OCI-LY7 (cell line): ENCODE results near the gene HS3ST5. TPM values are rescaled to one million over a fixed set of nuclear protein-coding genes. Genes with fewer than 3 reads are reported as not detected.
"Not testable (repeated sequence)": the region's sequence is repeated elsewhere in the genome, so short reads cannot be mapped to it uniquely, and the experiment has no call there.

Experiments
- BruUV-seq: library from RNA; stranded (reverse); fragments of 400-500 nt; replicated peaks from 2 replicates; lab custom pipeline; 2021; lab: Mats Ljungman, UMichigan
- CTCF ChIA-PET: fragments of 300-600 bp; sonication (Branson Sonifier 250); formaldehyde crosslinking; loops from one replicate; lab custom pipeline; 2022; ENCODE audit warnings: antibody characterized with exemption; ENCODE audit not compliant: unreplicated experiment; lab: Charles Lee
- POLR2A ChIA-PET: fragments of 300-600 bp; sonication (Branson Sonifier 250); formaldehyde crosslinking; loops from one replicate; lab custom pipeline; 2022; ENCODE audit warnings: antibody characterized with exemption; lab: Charles Lee
- DNase-seq: peaks from one replicate; pipeline ENCODE4 v3.0.0-alpha.2; 2015; ENCODE audit warnings: low spot score
- H2AFZ ChIP-seq: fragments of 200-600 bp; sonication (generic), shearing (Covaris generic); 2 replicates; pipeline ENCODE4 v1.6.1; 2014; ENCODE audit warnings: mild to moderate bottlenecking, antibody characterized with exemption, low read length, moderate library complexity
- H3K27ac ChIP-seq: fragments of 200-600 bp; sonication (generic); 2 replicates; pipeline ENCODE4 v1.5.1; 2014; ENCODE audit warnings: mixed run types, low read depth, mild to moderate bottlenecking, moderate library complexity, low read length, inconsistent platforms; ENCODE audit not compliant: poor library complexity, severe bottlenecking
- H3K36me3 ChIP-seq: fragments of 200-600 bp; sonication (generic); 2 replicates; pipeline ENCODE4 v1.6.1; 2014; ENCODE audit warnings: mild to moderate bottlenecking, antibody characterized with exemption, low read length, moderate library complexity, mixed read lengths; ENCODE audit not compliant: insufficient read depth
- H3K4me1 ChIP-seq: fragments of 200-600 bp; sonication (generic); 2 replicates; pipeline ENCODE4 v1.5.1; 2014; ENCODE audit warnings: mild to moderate bottlenecking, low read length; ENCODE audit not compliant: insufficient read depth, poor library complexity, severe bottlenecking
- H3K4me2 ChIP-seq: fragments of 200-600 bp; sonication (generic); 2 replicates; pipeline ENCODE4 v1.6.1; 2014; ENCODE audit warnings: mild to moderate bottlenecking, low read length
- H3K4me3 ChIP-seq: fragments of 200-600 bp; sonication (generic); 2 replicates; pipeline ENCODE4 v1.5.1; 2014; ENCODE audit warnings: mild to moderate bottlenecking, low read depth, low read length; ENCODE audit not compliant: poor library complexity, severe bottlenecking
- H3K79me2 ChIP-seq: fragments of 200-600 bp; sonication (generic); 2 replicates; pipeline ENCODE4 v1.6.1; 2016; ENCODE audit warnings: low read depth, mild to moderate bottlenecking, low read length, moderate library complexity, mixed read lengths; ENCODE audit not compliant: insufficient read depth
- H3K9me2 ChIP-seq: fragments of 200-600 bp; sonication (generic); 2 replicates; pipeline ENCODE4 v1.6.1; 2016; ENCODE audit warnings: mild to moderate bottlenecking, low read length, mixed read lengths; ENCODE audit not compliant: insufficient read depth
- H3K9me3 ChIP-seq: fragments of 200-600 bp; sonication (generic); 2 replicates; pipeline ENCODE4 v1.6.1; 2014; ENCODE audit warnings: mild to moderate bottlenecking, mixed run types, low read length, mixed read lengths
- H4K20me1 ChIP-seq: fragments of 200-600 bp; sonication (generic); 2 replicates; pipeline ENCODE4 v1.6.1; 2014; ENCODE audit warnings: mild to moderate bottlenecking, antibody characterized with exemption, low read length, moderate library complexity, mixed read lengths; ENCODE audit not compliant: insufficient read depth
- EZH2phosphoT487 ChIP-seq: fragments of 200-600 bp; sonication (generic); IDR thresholded peaks from 2 replicates; pipeline ENCODE4 v1.6.1; 2018; ENCODE audit warnings: low read depth, borderline replicate concordance, mild to moderate bottlenecking, mixed run types, antibody characterized with exemption, low read length, moderate library complexity, mixed read lengths
- intact Hi-C: fragments of 100-400 bp; cut with micrococcal nuclease; formaldehyde crosslinking; loops from one replicate; pipeline ENCODE4 v1.10.0; 2022; ENCODE audit not compliant: unreplicated experiment
- total RNA-seq, 2 experiments: library from RNA; depleted of rRNA in 1 of 2; stranded (reverse); fragments of >200 nt in 1 of 2; shearing (Covaris generic) in 1 of 2; gene quantifications; 2 replicates each; pipeline ENCODE4 v1.2.3, GENCODE V29; 2014 to 2022
- TF ChIP-seq, protein P1 (sequence below): fragments of 200-600 bp; sonication (generic); conservative IDR thresholded peaks from 2 replicates; pipeline ENCODE4 v1.5.1; 2014; ENCODE audit warnings: mild to moderate bottlenecking, antibody characterized with exemption, low read length, moderate library complexity, mixed read lengths

The HS3ST5 gene
- total RNA-seq, 2 experiments from 2014 or later = not detected

- Histone ChIP-seq H3K79me2 (no peaks in the 10 kb centered on the region), H3K27ac (no peak overlapping the region), H3K4me2 (no peak overlapping the region), H3K36me3 (no peaks in the 10 kb centered on the region), H2AFZ (no peak overlapping the region), H4K20me1 (no peaks in the 10 kb centered on the region), H3K4me3 (no peak overlapping the region), H3K4me1 (no peaks in the 10 kb centered on the region), H3K9me3 (no peaks in the 10 kb centered on the region), H3K9me2 (no peaks in the 10 kb centered on the region)
- no TSS peak for BruUV-seq
- CTCF ChIA-PET = no interaction called here
- intact Hi-C loops = no loop called here
- POLR2A ChIA-PET = interaction anchor here (1.0 to 1.5 kb wide), 4 partner anchors 10 to 26 kb away, joined by 3 to 5 read pairs (median 4); no protein-coding TSS in a partner anchor
- TF ChIP-seq EZH2phosphoT487 = no peak
- TF ChIP-seq, protein P1, sequence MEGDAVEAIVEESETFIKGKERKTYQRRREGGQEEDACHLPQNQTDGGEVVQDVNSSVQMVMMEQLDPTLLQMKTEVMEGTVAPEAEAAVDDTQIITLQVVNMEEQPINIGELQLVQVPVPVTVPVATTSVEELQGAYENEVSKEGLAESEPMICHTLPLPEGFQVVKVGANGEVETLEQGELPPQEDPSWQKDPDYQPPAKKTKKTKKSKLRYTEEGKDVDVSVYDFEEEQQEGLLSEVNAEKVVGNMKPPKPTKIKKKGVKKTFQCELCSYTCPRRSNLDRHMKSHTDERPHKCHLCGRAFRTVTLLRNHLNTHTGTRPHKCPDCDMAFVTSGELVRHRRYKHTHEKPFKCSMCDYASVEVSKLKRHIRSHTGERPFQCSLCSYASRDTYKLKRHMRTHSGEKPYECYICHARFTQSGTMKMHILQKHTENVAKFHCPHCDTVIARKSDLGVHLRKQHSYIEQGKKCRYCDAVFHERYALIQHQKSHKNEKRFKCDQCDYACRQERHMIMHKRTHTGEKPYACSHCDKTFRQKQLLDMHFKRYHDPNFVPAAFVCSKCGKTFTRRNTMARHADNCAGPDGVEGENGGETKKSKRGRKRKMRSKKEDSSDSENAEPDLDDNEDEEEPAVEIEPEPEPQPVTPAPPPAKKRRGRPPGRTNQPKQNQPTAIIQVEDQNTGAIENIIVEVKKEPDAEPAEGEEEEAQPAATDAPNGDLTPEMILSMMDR = no peak
- DNase-seq = no peak
These were observed 291.8 kb downstream of the HS3ST5 start for GRCh38 chr6:114051031-114051430.

DNA sequence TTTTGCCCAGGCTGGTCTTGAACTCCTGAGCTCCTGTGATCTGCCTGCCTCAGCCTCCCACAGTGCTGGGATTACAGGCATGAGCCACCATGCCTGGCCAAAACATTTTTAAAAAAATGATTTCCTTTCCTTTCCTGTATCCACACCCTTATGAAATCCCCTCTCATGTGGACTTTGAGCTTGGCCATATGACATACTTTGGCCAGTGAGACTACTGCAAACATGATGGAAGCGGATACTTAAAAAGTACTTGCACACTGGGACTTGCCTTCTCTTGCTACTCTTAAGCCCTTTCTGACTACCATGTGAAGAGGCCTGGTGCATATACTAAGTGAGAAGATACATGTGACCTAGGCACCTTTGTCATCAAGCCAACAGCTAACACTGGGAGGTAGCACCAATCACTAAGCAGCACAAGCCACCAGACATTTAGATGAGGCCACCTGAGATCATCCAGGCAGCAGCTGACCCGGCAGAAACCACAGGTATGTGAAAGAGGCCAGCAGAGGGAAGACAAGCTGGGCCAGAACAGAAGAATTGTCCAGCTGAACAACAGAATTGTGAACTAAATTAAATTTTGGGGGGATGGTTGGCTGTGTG is 293.4 kb downstream of the HS3ST5 start:
- no peak for DNase-seq
- no TSS peak for BruUV-seq
- Histone ChIP-seq H4K20me1 (no peaks in the 10 kb centered on the region), H3K4me1 (no peaks in the 10 kb centered on the region), H3K36me3 (no peaks in the 10 kb centered on the region), H3K9me3 (no peaks in the 10 kb centered on the region), H3K9me2 (no peaks in the 10 kb centered on the region), H3K4me3 (no peak overlapping the region), H3K4me2 (no peak overlapping the region), H3K79me2 (no peaks in the 10 kb centered on the region), H2AFZ (no peak overlapping the region), H3K27ac (no peak overlapping the region)
- ChIA-PET CTCF (no interaction called here), POLR2A (interaction anchor here (0.7 to 1.5 kb wide), 3 partner anchors 9 to 440 kb away, joined by 3 to 5 read pairs (median 3); no protein-coding TSS in a partner anchor)
- TF ChIP-seq, protein P1 = no peak
- TF ChIP-seq EZH2phosphoT487 = no peak
- intact Hi-C loops = no loop called here

DNA sequence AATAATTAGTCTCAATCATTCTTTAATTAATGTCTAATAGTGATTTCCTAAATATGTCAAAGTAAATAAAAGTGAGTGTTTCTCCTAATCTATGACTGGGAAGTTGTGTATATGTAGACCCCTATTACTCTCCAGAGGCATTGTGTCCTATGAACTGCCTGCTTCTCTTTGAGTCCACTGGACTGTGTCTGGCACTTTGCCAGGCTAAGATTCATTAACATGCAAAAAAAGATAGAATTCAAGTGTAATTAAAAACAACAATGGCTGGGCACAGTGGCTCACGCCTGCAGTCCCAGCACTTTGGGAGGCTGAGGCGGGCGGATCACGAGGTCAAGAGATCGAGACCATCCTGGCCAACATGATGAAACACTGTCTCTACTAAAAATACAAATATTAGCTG is 298.3 kb downstream of the HS3ST5 start:
- H3K9me3 ChIP-seq, H3K4me1 ChIP-seq, H3K9me2 ChIP-seq, H3K4me3 ChIP-seq, H3K27ac ChIP-seq, CTCF ChIA-PET, H3K36me3 ChIP-seq, BruUV-seq, DNase-seq, H4K20me1 ChIP-seq, H3K79me2 ChIP-seq, H2AFZ ChIP-seq, H3K4me2 ChIP-seq, intact Hi-C loops: not testable (repeated sequence)
- POLR2A ChIA-PET = interaction anchor here (0.6 to 1.5 kb wide), 3 partner anchors 10 to 58 kb away, joined by 3 to 7 read pairs (median 4); no protein-coding TSS in a partner anchor
